GM12891 (cell line): ENCODE data around the gene ZNF487.

Source experiments
- POLR2AphosphoS5 ChIP-seq: IDR thresholded peaks from 2 replicates; pipeline ENCODE4 v1.6.1; 2011; ENCODE audit warnings: low read depth, low read length, control low read depth
- TAF1 ChIP-seq: IDR thresholded peaks from 2 replicates; pipeline ENCODE4 v1.6.1; 2011; ENCODE audit warnings: low read depth, low read length, control low read depth

DNA sequence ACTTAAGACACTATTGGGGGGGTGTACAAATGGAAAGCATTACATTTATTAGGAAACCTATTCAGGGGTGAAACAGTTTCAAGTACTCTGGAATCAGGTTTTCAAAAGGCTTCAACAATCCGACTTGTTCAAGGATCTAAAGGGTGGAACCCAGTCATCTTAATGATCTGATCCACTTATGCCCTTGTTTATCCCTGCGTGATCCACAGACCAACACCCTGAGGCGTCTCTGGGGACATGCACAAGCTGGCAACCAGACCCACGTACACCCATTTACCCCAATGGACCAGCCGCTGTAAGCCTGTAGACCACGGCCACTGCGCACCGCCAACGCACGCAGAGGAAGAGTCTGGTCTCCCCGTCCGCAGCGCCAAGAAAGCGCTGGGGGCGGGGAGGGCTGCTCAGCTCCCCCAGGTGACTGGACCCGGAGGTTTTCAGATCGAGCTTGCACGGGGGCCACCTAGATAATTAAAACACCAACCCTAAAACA is 41.3 kb upstream of the ZNF487 start:
- TF ChIP-seq TAF1 = no peak
- TF ChIP-seq POLR2AphosphoS5 = no peak; the same call in 1 of the 2 replicates
